GM19035 (cell line): ENCODE results near the gene PIK3R1.
"Not testable (repeated sequence)": the region's sequence is repeated elsewhere in the genome, so short reads cannot be mapped to it uniquely, and the experiment has no call there.

Experiments used
- ATAC-seq: cut with Tn5 transposase; IDR thresholded peaks from one replicate; pipeline ENCODE4 v1.9.1; 2021; ENCODE audit not compliant: unreplicated experiment

The PIK3R1 gene

GRCh38 chr5:68192679-68193060 is 22.9 kb upstream of the PIK3R1 start:
- ATAC-seq: no peak

GRCh38 chr5:68193481-68194036 is 22.0 kb upstream of the PIK3R1 start:
- ATAC-seq: no peak

- no peak for ATAC-seq
These were observed 21.2 kb upstream of the PIK3R1 start for GRCh38 chr5:68194386-68194785.

GRCh38 chr5:68195137-68195536 is 20.4 kb upstream of the PIK3R1 start:
- ATAC-seq: no peak

GRCh38 chr5:68196876-68197275 is 18.7 kb upstream of the PIK3R1 start:
- peak; percentile 89 for ATAC-seq

GRCh38 chr5:68200288-68200687 is 15.3 kb upstream of the PIK3R1 start:
- ATAC-seq: no peak

- ATAC-seq: not testable (repeated sequence)
These were observed 4.9 kb upstream of the PIK3R1 start for GRCh38 chr5:68210654-68211053.

- peak; percentile 18 for ATAC-seq
These were observed 911 bp upstream of the PIK3R1 start for GRCh38 chr5:68214482-68215207.

- peak; percentile 48 for ATAC-seq
These were observed 315 bp downstream of the PIK3R1 start for GRCh38 chr5:68215898-68216244.

GRCh38 chr5:68216245-68217046 is 890 bp downstream of the PIK3R1 start:
- peak; percentile 29 for ATAC-seq

GRCh38 chr5:68217047-68217355 is 1.4 kb downstream of the PIK3R1 start:
- ATAC-seq: no peak

- ATAC-seq: no peak
These were observed 2.0 kb downstream of the PIK3R1 start for GRCh38 chr5:68217528-68217927.

- ATAC-seq: no peak
These were observed 3.7 kb downstream of the PIK3R1 start for GRCh38 chr5:68219161-68219816.

GRCh38 chr5:68220260-68220659 is 4.7 kb downstream of the PIK3R1 start:
- ATAC-seq: no peak

GRCh38 chr5:68220914-68221313 is 5.4 kb downstream of the PIK3R1 start:
- no peak for ATAC-seq

- ATAC-seq: no peak
These were observed 5.9 kb downstream of the PIK3R1 start for GRCh38 chr5:68221488-68221887.

GRCh38 chr5:68222310-68222709 is 6.8 kb downstream of the PIK3R1 start:
- no peak for ATAC-seq

- ATAC-seq: no peak
These were observed 7.3 kb downstream of the PIK3R1 start for GRCh38 chr5:68222824-68223354.

GRCh38 chr5:68223904-68224303 is 8.3 kb downstream of the PIK3R1 start:
- ATAC-seq: no peak

GRCh38 chr5:68224509-68225187 is 9.1 kb downstream of the PIK3R1 start:
- ATAC-seq: no peak
